Neural cell (in vitro differentiated cells): ENCODE results near the gene SLC4A7. TPM values are rescaled to one million over a fixed set of nuclear protein-coding genes. Genes with fewer than 3 reads are reported as not detected.

Experiments used
- H2AFZ ChIP-seq: fragments of 200-600, 300-800 bp; sonication (generic), shearing (Covaris generic); 2 replicates; pipeline ENCODE4 v1.6.0; 2014; ENCODE audit warnings: low read depth, mild to moderate bottlenecking, antibody characterized with exemption, low read length, moderate library complexity
- H3F3A ChIP-seq: fragments of 200-600 bp; shearing (Covaris generic); 2 replicates; pipeline ENCODE4 v1.6.1; 2016; ENCODE audit warnings: mild to moderate bottlenecking, moderate library complexity, mixed read lengths, antibody characterized with exemption, low read length; ENCODE audit not compliant: insufficient read depth, poor library complexity, severe bottlenecking
- H3K27ac ChIP-seq: fragments of 200-600, 300-800 bp; sonication (generic), shearing (Covaris generic); 2 replicates; pipeline ENCODE4 v1.5.1; 2014; ENCODE audit warnings: mild to moderate bottlenecking, low read length, moderate library complexity
- H3K27me3 ChIP-seq: fragments of 300-800, 200-600 bp; sonication (generic), shearing (Covaris generic); 2 replicates; pipeline ENCODE4 v1.6.0; 2014; ENCODE audit warnings: mild to moderate bottlenecking, low read depth, low read length, moderate library complexity; ENCODE audit not compliant: insufficient read depth
- H3K36me3 ChIP-seq: fragments of 300-800, 200-600 bp; sonication (generic), shearing (Covaris generic); 2 replicates; pipeline ENCODE4 v1.5.1; 2014; ENCODE audit warnings: mild to moderate bottlenecking, antibody characterized with exemption, low read length, moderate library complexity; ENCODE audit not compliant: insufficient read depth
- H3K4me2 ChIP-seq: fragments of 300-800, 200-600 bp; sonication (generic), shearing (Covaris generic); 2 replicates; pipeline ENCODE4 v1.6.0; 2014; ENCODE audit warnings: mild to moderate bottlenecking, low read length
- H3K4me3 ChIP-seq: fragments of 300-800, 200-600 bp; sonication (generic), shearing (Covaris generic); 2 replicates; pipeline ENCODE4 v1.5.1; 2014; ENCODE audit warnings: mild to moderate bottlenecking, low read length, moderate library complexity
- H3K79me2 ChIP-seq: fragments of 200-600 bp; shearing (Covaris generic); replicated peaks from 2 replicates; pipeline ENCODE4 v1.6.0; 2014; ENCODE audit warnings: mild to moderate bottlenecking, low read length, moderate library complexity; ENCODE audit not compliant: insufficient read depth
- H3K9ac ChIP-seq: fragments of 300-800, 200-600 bp; sonication (generic), shearing (Covaris generic); 2 replicates; pipeline ENCODE4 v1.6.1; 2016; ENCODE audit warnings: mild to moderate bottlenecking, low read length, mixed read lengths
- H3K9me2 ChIP-seq: fragments of 200-600 bp; shearing (Covaris generic); 2 replicates; pipeline ENCODE4 v1.6.1; 2016; ENCODE audit warnings: mild to moderate bottlenecking, low read length, mixed read lengths; ENCODE audit not compliant: insufficient read depth
- H3K9me3 ChIP-seq: fragments of 200-600, 300-800 bp; sonication (generic), shearing (Covaris generic); 2 replicates; pipeline ENCODE4 v1.6.1; 2016; ENCODE audit warnings: mild to moderate bottlenecking, mixed run types, low read length, moderate library complexity, mixed read lengths
- H4K20me1 ChIP-seq: fragments of 200-600 bp; shearing (Covaris generic); 2 replicates; pipeline ENCODE4 v1.6.1; 2016; ENCODE audit warnings: mild to moderate bottlenecking, mixed run types; ENCODE audit not compliant: insufficient read depth
- CTCF ChIP-seq: fragments of 450-650 bp; IDR thresholded peaks from 2 replicates; pipeline ENCODE4 v1.5.1; 2014; ENCODE audit warnings: antibody characterized with exemption, mild to moderate bottlenecking, moderate library complexity; ENCODE audit not compliant: poor library complexity, severe bottlenecking
- EP300 ChIP-seq: fragments of 450-650 bp; conservative IDR thresholded peaks from 2 replicates; pipeline ENCODE4 v1.6.1; 2014; ENCODE audit warnings: antibody characterized with exemption, mild to moderate bottlenecking, moderate library complexity; ENCODE audit not compliant: poor library complexity, severe bottlenecking
- EZH2 ChIP-seq: fragments of 200-600, 300-800 bp; shearing (Covaris generic), sonication (generic); IDR thresholded peaks from 2 replicates; pipeline ENCODE4 v1.6.1; 2014; ENCODE audit warnings: antibody characterized with exemption, low read length, borderline replicate concordance, mild to moderate bottlenecking; ENCODE audit not compliant: insufficient read depth, poor library complexity, severe bottlenecking
- MXI1 ChIP-seq: fragments of 450-650 bp; conservative IDR thresholded peaks from 2 replicates; pipeline ENCODE4 v1.6.1; 2014; ENCODE audit warnings: antibody characterized with exemption, mild to moderate bottlenecking; ENCODE audit not compliant: poor library complexity, severe bottlenecking
- POLR2AphosphoS5 ChIP-seq: IDR thresholded peaks from 2 replicates; pipeline ENCODE4 v1.6.1; 2012
- RAD21 ChIP-seq: fragments of 450-650 bp; conservative IDR thresholded peaks from 2 replicates; pipeline ENCODE4 v1.6.1; 2014; ENCODE audit warnings: antibody characterized with exemption, mild to moderate bottlenecking, moderate library complexity
- REST ChIP-seq: IDR thresholded peaks from 2 replicates; pipeline ENCODE4 v1.6.1; 2012; ENCODE audit warnings: borderline replicate concordance
- SMC3 ChIP-seq: fragments of 450-650 bp; conservative IDR thresholded peaks from 2 replicates; pipeline ENCODE4 v1.6.1; 2014; ENCODE audit warnings: antibody characterized with exemption, mild to moderate bottlenecking, moderate library complexity; ENCODE audit not compliant: poor library complexity
- TAF1 ChIP-seq: IDR thresholded peaks from 2 replicates; pipeline ENCODE4 v1.6.1; 2012; ENCODE audit warnings: low read depth
- polyA plus RNA-seq: library from polyadenylated mRNA; depleted of rRNA; stranded (reverse); fragments of >200 nt; gene quantifications from 2 replicates; pipeline ENCODE4 v1.2.3, GENCODE V29; 2014

Gene SLC4A7
- polyA plus RNA-seq, 1 donor from 2014 or later, result 96.9 TPM

- H2AFZ ChIP-seq, result no peak overlapping the region
- no peak overlapping the region for H3K4me3 ChIP-seq
- H3K79me2 ChIP-seq, result no peaks in the 10 kb centered on the region
- H3K27ac ChIP-seq, result no peak overlapping the region
- H3K4me2 ChIP-seq, result no peak overlapping the region
- H4K20me1 ChIP-seq, result no peaks in the 10 kb centered on the region
- no peaks in the 10 kb centered on the region for H3K27me3 ChIP-seq
- no peak overlapping the region for H3K9ac ChIP-seq
- H3K9me3 ChIP-seq, result no peaks in the 10 kb centered on the region
- no peaks in the 10 kb centered on the region for H3K36me3 ChIP-seq
- no peaks in the 10 kb centered on the region for H3K9me2 ChIP-seq
- no peaks in the 10 kb centered on the region for H3F3A ChIP-seq
- TF ChIP-seq SMC3, result no peak
- no peak for TF ChIP-seq EP300
- no peak for TF ChIP-seq REST
- no peak for TF ChIP-seq MXI1
These were observed 17.6 kb upstream of the SLC4A7 start for GRCh38 chr3:27501759-27502158.

GRCh38 chr3:27500986-27501385 is 16.8 kb upstream of the SLC4A7 start:
- no peak overlapping the region for H3K27ac ChIP-seq
- no peaks in the 10 kb centered on the region for H3K79me2 ChIP-seq
- no peaks in the 10 kb centered on the region for H3K27me3 ChIP-seq
- no peaks in the 10 kb centered on the region for H3F3A ChIP-seq
- H3K36me3 ChIP-seq, result no peaks in the 10 kb centered on the region
- no peak for TF ChIP-seq MXI1
- no peak for TF ChIP-seq POLR2AphosphoS5
- TF ChIP-seq EP300, result no peak
- no peak for TF ChIP-seq CTCF
- no peak for TF ChIP-seq RAD21
- no peak for TF ChIP-seq TAF1
- TF ChIP-seq SMC3, result no peak
- TF ChIP-seq REST, result no peak
- TF ChIP-seq EZH2, result no peak
- no peak overlapping the region for H3K4me2 ChIP-seq
- no peak overlapping the region for H3K4me3 ChIP-seq
- no peak overlapping the region for H2AFZ ChIP-seq
- H4K20me1 ChIP-seq, result no peaks in the 10 kb centered on the region
- H3K9me2 ChIP-seq, result no peaks in the 10 kb centered on the region
- no peaks in the 10 kb centered on the region for H3K9me3 ChIP-seq
- H3K9ac ChIP-seq, result no peak overlapping the region
